Endothelial cell (in vitro differentiated cells): ENCODE results near the gene GABRB1. TPM values are rescaled to one million over a fixed set of nuclear protein-coding genes. Genes with fewer than 3 reads are reported as not detected.

Source experiments
- DNase-seq: peaks from one replicate; pipeline ENCODE4 v3.0.0; 2021; ENCODE audit warnings: low spot score
- H3K27ac Mint-ChIP-seq: one replicate; pipeline ENCODE4 v1.8.0; 2021; ENCODE audit warnings: mixed read lengths, inconsistent platforms; ENCODE audit not compliant: unreplicated experiment
- H3K27me3 Mint-ChIP-seq: one replicate; pipeline ENCODE4 v1.8.0; 2021; ENCODE audit warnings: mild to moderate bottlenecking, moderate library complexity, mixed read lengths, inconsistent platforms; ENCODE audit not compliant: unreplicated experiment
- H3K36me3 Mint-ChIP-seq: one replicate; pipeline ENCODE4 v1.8.0; 2021; ENCODE audit warnings: mild to moderate bottlenecking, low read depth, mixed read lengths, inconsistent platforms; ENCODE audit not compliant: unreplicated experiment
- H3K4me1 Mint-ChIP-seq: one replicate; pipeline ENCODE4 v1.8.0; 2021; ENCODE audit warnings: mild to moderate bottlenecking, mixed read lengths, inconsistent platforms; ENCODE audit not compliant: unreplicated experiment
- H3K4me3 Mint-ChIP-seq: one replicate; pipeline ENCODE4 v1.8.0; 2021; ENCODE audit warnings: mild to moderate bottlenecking, mixed read lengths, inconsistent platforms; ENCODE audit not compliant: unreplicated experiment
- H3K9me3 Mint-ChIP-seq: one replicate; pipeline ENCODE4 v1.8.0; 2021; ENCODE audit warnings: mixed read lengths, inconsistent platforms; ENCODE audit not compliant: unreplicated experiment
- CTCF ChIP-seq: fragments of 200-600 bp; sonication (generic); IDR thresholded peaks from one replicate; pipeline ENCODE4 v1.5.0; 2021; ENCODE audit warnings: antibody characterized with exemption; ENCODE audit not compliant: unreplicated experiment
- total RNA-seq: library from RNA; stranded (reverse); fragmentation: NEBNext Ultra II Directional; extraction: Animal tissue kit (Norgen Biotek cat#: 25700); gene quantifications from one replicate; pipeline ENCODE4 v1.2.1, GENCODE V29; 2021; ENCODE audit not compliant: unreplicated experiment

GABRB1 gene
- total RNA-seq, 1 donor from 2014 or later = not detected

DNA sequence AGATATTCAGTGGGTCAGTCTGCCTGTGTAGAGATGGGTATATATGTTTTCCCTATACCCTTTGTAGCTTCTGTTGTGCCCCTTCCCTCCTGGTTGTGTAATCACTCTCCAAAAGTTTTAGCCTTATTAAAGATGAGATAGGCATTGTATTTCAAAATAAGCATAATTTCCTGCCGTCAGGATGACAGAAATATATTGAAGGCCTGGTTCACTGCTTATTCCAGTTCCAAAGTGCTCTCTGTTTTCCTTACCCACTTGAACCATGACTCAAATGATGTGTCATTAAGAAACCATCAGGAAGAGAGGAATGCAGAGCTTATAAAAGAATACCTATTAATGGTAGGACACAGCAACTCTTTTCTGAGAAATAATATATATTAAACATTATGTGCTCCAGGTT lies 178.5 kb downstream of the GABRB1 start:
- no peaks in the 10 kb centered on the region for H3K36me3 Mint-ChIP-seq
- H3K4me3 Mint-ChIP-seq = no peak overlapping the region
- H3K4me1 Mint-ChIP-seq = no peaks in the 10 kb centered on the region
- H3K27ac Mint-ChIP-seq = no peak overlapping the region
- H3K9me3 Mint-ChIP-seq = no peaks in the 10 kb centered on the region
- no peak for DNase-seq
- H3K27me3 Mint-ChIP-seq = no peaks in the 10 kb centered on the region
- no peak for TF ChIP-seq CTCF

GRCh38 chr4:47210828-47211227 lies 179.5 kb downstream of the GABRB1 start:
- no peak overlapping the region for H3K27ac Mint-ChIP-seq
- DNase-seq = no peak
- H3K9me3 Mint-ChIP-seq = no peaks in the 10 kb centered on the region
- H3K27me3 Mint-ChIP-seq = no peaks in the 10 kb centered on the region
- TF ChIP-seq CTCF = no peak
- no peak overlapping the region for H3K4me3 Mint-ChIP-seq
- no peaks in the 10 kb centered on the region for H3K4me1 Mint-ChIP-seq
- no peaks in the 10 kb centered on the region for H3K36me3 Mint-ChIP-seq

DNA sequence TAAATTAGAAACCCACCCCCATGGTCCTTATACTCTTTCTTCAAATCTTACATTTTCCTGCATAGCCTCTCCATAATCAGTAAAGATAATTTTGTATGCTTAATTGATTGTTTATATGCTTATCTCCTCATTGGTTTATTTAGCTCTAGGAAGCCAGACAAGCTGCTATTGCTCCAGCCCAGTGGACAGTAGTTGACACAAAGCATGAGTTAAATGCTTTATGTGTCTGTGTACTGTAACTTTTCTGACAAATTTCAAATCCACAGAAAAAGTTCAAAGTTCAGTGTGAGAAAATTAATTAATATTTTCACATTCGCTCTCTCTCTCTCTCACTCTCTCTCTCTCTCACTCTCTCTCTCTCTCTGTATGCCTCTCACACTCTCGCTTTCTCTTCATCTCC lies 181.7 kb downstream of the GABRB1 start:
- no peaks in the 10 kb centered on the region for H3K4me1 Mint-ChIP-seq
- H3K9me3 Mint-ChIP-seq = no peaks in the 10 kb centered on the region
- no peak for TF ChIP-seq CTCF
- no peaks in the 10 kb centered on the region for H3K27me3 Mint-ChIP-seq
- H3K4me3 Mint-ChIP-seq = no peak overlapping the region
- no peak overlapping the region for H3K27ac Mint-ChIP-seq
- DNase-seq = no peak
- no peaks in the 10 kb centered on the region for H3K36me3 Mint-ChIP-seq

GRCh38 chr4:47213539-47213938 lies 182.2 kb downstream of the GABRB1 start:
- Mint-ChIP-seq H3K27ac (no peak overlapping the region), H3K4me3 (no peak overlapping the region)
- no peak for TF ChIP-seq CTCF

DNA sequence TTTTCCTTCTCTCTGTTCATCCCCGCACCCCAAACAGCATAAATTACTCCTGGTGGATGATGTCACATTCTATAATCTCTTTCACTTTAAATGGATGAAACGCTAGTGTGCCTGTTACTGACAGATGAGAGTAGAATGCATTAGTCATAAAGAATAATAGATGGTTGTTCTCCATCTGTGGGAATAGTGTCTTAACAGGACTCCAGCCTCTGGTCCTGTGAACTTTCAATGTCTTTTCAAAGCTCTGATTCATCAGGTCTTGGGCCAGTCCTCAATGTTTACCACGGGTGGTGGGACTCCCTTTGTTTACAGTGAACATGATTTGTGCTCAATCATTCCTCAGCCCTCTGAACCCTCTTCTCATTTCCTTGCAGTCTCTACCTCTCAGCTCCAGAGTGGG lies 182.6 kb downstream of the GABRB1 start:
- Mint-ChIP-seq H3K4me3 (no peak overlapping the region), H3K36me3 (no peaks in the 10 kb centered on the region), H3K27me3 (no peaks in the 10 kb centered on the region), H3K4me1 (no peaks in the 10 kb centered on the region), H3K9me3 (no peaks in the 10 kb centered on the region), H3K27ac (no peak overlapping the region)
- TF ChIP-seq CTCF = no peak
- DNase-seq = no peak

More at GRCh38 chr4:47213539-47213938, 182.2 kb downstream of the GABRB1 start:
- H3K4me1 Mint-ChIP-seq = no peaks in the 10 kb centered on the region
- H3K27me3 Mint-ChIP-seq = no peaks in the 10 kb centered on the region
- H3K9me3 Mint-ChIP-seq = no peaks in the 10 kb centered on the region
- H3K36me3 Mint-ChIP-seq = no peaks in the 10 kb centered on the region
- DNase-seq = no peak
